H1 (cell line): ENCODE measurements around the gene UBE3C.

Experiments used
- CBX5 ChIP-seq: fragments of 300-800, 300-1000 bp; sonication (generic); IDR thresholded peaks from 2 replicates; pipeline ENCODE4 v1.7.1; 2016; ENCODE audit warnings: antibody characterized with exemption, low read length, low read depth
- CEBPB ChIP-seq: IDR thresholded peaks from 2 replicates; pipeline ENCODE4 v1.6.1; 2012; ENCODE audit warnings: low read depth, low read length
- CTCF ChIP-seq, 3 experiments: IDR thresholded peaks; 1 replicate in 2 of 3; 2 replicates in 1 of 3; pipeline versions ENCODE4 v1.5.1 to v1.6.1; 2011; ENCODE audit warnings: low read length in 3 of 3, mild to moderate bottlenecking in 3 of 3, inconsistent platforms in 2 of 3, low read depth in 1 of 3, moderate library complexity in 1 of 3; ENCODE audit not compliant: insufficient read depth in 1 of 3; ENCODE audit errors: control extremely low read depth in 1 of 3
- EZH2 ChIP-seq: fragments of 200-600 bp; sonication (generic); IDR thresholded peaks from 2 replicates; pipeline ENCODE4 v1.7.1; 2012; ENCODE audit warnings: low read depth, mild to moderate bottlenecking, moderate library complexity, low read length, inconsistent platforms; ENCODE audit not compliant: severe bottlenecking
- GABPA ChIP-seq: IDR thresholded peaks from 2 replicates; pipeline ENCODE4 v1.6.1; 2011; ENCODE audit warnings: mild to moderate bottlenecking, low read length, moderate library complexity, borderline replicate concordance; ENCODE audit not compliant: insufficient read depth
- HDAC2 ChIP-seq, 2 experiments: fragments of 300-600 bp in 1 of 2; sonication (generic) in 1 of 2; IDR thresholded peaks; 2 replicates each; pipeline ENCODE4 v1.6.1; 2011 to 2012; ENCODE audit warnings: low read depth in 2 of 2, low read length in 2 of 2, mild to moderate bottlenecking in 2 of 2, moderate library complexity in 2 of 2, borderline replicate concordance in 1 of 2, inconsistent platforms in 1 of 2
- JUND ChIP-seq: IDR thresholded peaks from 2 replicates; pipeline ENCODE4 v1.6.1; 2011; ENCODE audit warnings: mild to moderate bottlenecking, improper control_type of control experiment, low read length
- KDM1A ChIP-seq: fragments of 200-600, 300-600 bp; sonication (generic); IDR thresholded peaks from 2 replicates; pipeline ENCODE4 v1.7.1; 2016; ENCODE audit warnings: mild to moderate bottlenecking, low read length, borderline replicate concordance
- MAX ChIP-seq: IDR thresholded peaks from 2 replicates; pipeline ENCODE4 v1.6.1; 2012; ENCODE audit warnings: inconsistent platforms
- POLR2A ChIP-seq, 2 experiments: IDR thresholded peaks; 1 replicate in 1 of 2; 2 replicates in 1 of 2; pipeline ENCODE4 v1.6.1; 2011; ENCODE audit warnings: low read depth in 2 of 2, low read length in 2 of 2, mild to moderate bottlenecking in 2 of 2; ENCODE audit errors: control extremely low read depth in 1 of 2
- POLR2AphosphoS5 ChIP-seq: IDR thresholded peaks from 2 replicates; pipeline ENCODE4 v1.6.1; 2011; ENCODE audit warnings: low read depth, low read length
- SP1 ChIP-seq: IDR thresholded peaks from 2 replicates; pipeline ENCODE4 v1.6.1; 2011; ENCODE audit warnings: low read depth, low read length
- YY1 ChIP-seq: IDR thresholded peaks from 2 replicates; pipeline ENCODE4 v1.6.1; 2011; ENCODE audit warnings: low read depth, mild to moderate bottlenecking, low read length
- ZNF274 ChIP-seq: IDR thresholded peaks from 2 replicates; pipeline ENCODE4 v1.7.0; 2012; ENCODE audit warnings: low read length, borderline replicate concordance; ENCODE audit errors: extremely low read depth

- no peak for TF ChIP-seq POLR2A (IDR thresholded peaks at IDR 0.05; ENCODE audit: control extremely low read depth in 1 of 2, low read depth in 2 of 2, low read length in 2 of 2)
- TF ChIP-seq MAX, result no peak
- TF ChIP-seq CBX5, result no peak
- no peak for TF ChIP-seq POLR2AphosphoS5
- no peak for TF ChIP-seq SP1
- no peak for TF ChIP-seq YY1
- no peak for TF ChIP-seq JUND
- TF ChIP-seq GABPA, result no peak
- no peak for TF ChIP-seq CTCF (IDR thresholded peaks at IDR 0.05; ENCODE audit: control extremely low read depth in 1 of 3, insufficient read depth in 1 of 3, low read depth in 1 of 3, low read length in 3 of 3)
- no peak for TF ChIP-seq CEBPB
- TF ChIP-seq HDAC2 (IDR thresholded peaks at IDR 0.05; ENCODE audit: borderline replicate concordance in 1 of 2, low read depth in 2 of 2, low read length in 2 of 2), result no peak
- TF ChIP-seq EZH2, result no peak
- no peak for TF ChIP-seq ZNF274
- no peak for TF ChIP-seq KDM1A
Observed at GRCh38 chr7:157097056-157097329, 41.7 kb upstream of the UBE3C start.
